Glutamatergic neuron (in vitro differentiated cells): ENCODE results near the gene TUBG1. TPM values are rescaled to one million over a fixed set of nuclear protein-coding genes. Genes with fewer than 3 reads are reported as not detected.

Source experiments
- DNase-seq: peaks from one replicate; pipeline ENCODE4 v3.0.0; 2022
- H3K27ac Mint-ChIP-seq: one replicate; pipeline ENCODE4 v1.8.0; 2020; ENCODE audit warnings: mild to moderate bottlenecking, mixed read lengths, inconsistent platforms; ENCODE audit not compliant: unreplicated experiment
- H3K27me3 Mint-ChIP-seq: one replicate; pipeline ENCODE4 v1.8.0; 2020; ENCODE audit warnings: mild to moderate bottlenecking, moderate library complexity, mixed read lengths, inconsistent platforms; ENCODE audit not compliant: unreplicated experiment
- H3K36me3 Mint-ChIP-seq: one replicate; pipeline ENCODE4 v1.8.0; 2020; ENCODE audit warnings: mild to moderate bottlenecking, mixed read lengths, inconsistent platforms; ENCODE audit not compliant: unreplicated experiment
- H3K4me1 Mint-ChIP-seq: one replicate; pipeline ENCODE4 v1.8.0; 2020; ENCODE audit warnings: mild to moderate bottlenecking, low read depth, mixed read lengths, inconsistent platforms; ENCODE audit not compliant: unreplicated experiment
- H3K4me3 Mint-ChIP-seq: one replicate; pipeline ENCODE4 v1.8.0; 2020; ENCODE audit warnings: mild to moderate bottlenecking, mixed read lengths, inconsistent platforms; ENCODE audit not compliant: unreplicated experiment
- H3K9me3 Mint-ChIP-seq: one replicate; pipeline ENCODE4 v1.8.0; 2020; ENCODE audit warnings: mild to moderate bottlenecking, moderate library complexity, mixed read lengths, inconsistent platforms; ENCODE audit not compliant: unreplicated experiment
- CTCF ChIP-seq: fragments of 200-600 bp; sonication (generic); IDR thresholded peaks from one replicate; pipeline ENCODE4 v1.5.0; 2021; ENCODE audit not compliant: partially characterized antibody, unreplicated experiment
- total RNA-seq: library from RNA; stranded (reverse); fragmentation: NEBNext Ultra II Directional; extraction: Animal tissue kit (Norgen Biotek cat#: 25700); gene quantifications from one replicate; pipeline ENCODE4 v1.2.1, GENCODE V29; 2021; ENCODE audit not compliant: unreplicated experiment

Gene TUBG1
- total RNA-seq, 1 donor from 2014 or later = 74.2 TPM

GRCh38 chr17:42590886-42591285, 18.6 kb upstream of the TUBG1 start:
- no peak for DNase-seq
- Mint-ChIP-seq H3K27me3 (peaks cover 2% of the 10 kb centered on the region), H3K4me1 (no peaks in the 10 kb centered on the region), H3K36me3 (no peaks in the 10 kb centered on the region), H3K4me3 (no peak overlapping the region), H3K27ac (no peak overlapping the region), H3K9me3 (no peaks in the 10 kb centered on the region)
- no peak for TF ChIP-seq CTCF

GRCh38 chr17:42591411-42591810, 18.1 kb upstream of the TUBG1 start:
- TF ChIP-seq CTCF = no peak
- DNase-seq = no peak
- Mint-ChIP-seq H3K27ac (no peak overlapping the region), H3K9me3 (no peaks in the 10 kb centered on the region), H3K27me3 (peaks cover 2% of the 10 kb centered on the region), H3K36me3 (no peaks in the 10 kb centered on the region), H3K4me3 (no peak overlapping the region), H3K4me1 (no peaks in the 10 kb centered on the region)

GRCh38 chr17:42596386-42596785, 13.1 kb upstream of the TUBG1 start:
- no peak overlapping the region for H3K27ac Mint-ChIP-seq
- no peak for TF ChIP-seq CTCF
- peaks cover 8% of the 10 kb centered on the region for H3K4me1 Mint-ChIP-seq
- peaks cover 1% of the 10 kb centered on the region for H3K9me3 Mint-ChIP-seq
- DNase-seq = no peak
- no peaks in the 10 kb centered on the region for H3K36me3 Mint-ChIP-seq
- no peaks in the 10 kb centered on the region for H3K27me3 Mint-ChIP-seq
- no peak overlapping the region for H3K4me3 Mint-ChIP-seq

GRCh38 chr17:42598905-42599304, 10.6 kb upstream of the TUBG1 start:
- TF ChIP-seq CTCF = no peak
- Mint-ChIP-seq H3K27ac (peak overlapping the region; percentile 66), H3K36me3 (no peaks in the 10 kb centered on the region), H3K27me3 (no peaks in the 10 kb centered on the region), H3K4me1 (peaks cover 8% of the 10 kb centered on the region), H3K9me3 (peaks cover 1% of the 10 kb centered on the region), H3K4me3 (peak overlapping the region; percentile 67)
- peak; percentile 24 for DNase-seq

- Mint-ChIP-seq H3K27me3 (no peaks in the 10 kb centered on the region), H3K9me3 (peaks cover 1% of the 10 kb centered on the region), H3K4me1 (peaks cover 8% of the 10 kb centered on the region), H3K4me3 (no peak overlapping the region), H3K27ac (no peak overlapping the region), H3K36me3 (no peaks in the 10 kb centered on the region)
- TF ChIP-seq CTCF = no peak
- DNase-seq = no peak
These were observed 6.2 kb upstream of the TUBG1 start for GRCh38 chr17:42603318-42603717.
